CD4-positive, alpha-beta T cell (primary cell): Measurements from ENCODE around the gene ACTR5. TPM values are rescaled to one million over a fixed set of nuclear protein-coding genes. Genes with fewer than 3 reads are reported as not detected.
A peak's percentile ranks its signal among the peaks of the same experiment; 100 is the strongest.

Experiments
- ATAC-seq: fragments of 200-7000 bp; cut with Tn5 transposase; one replicate; pipeline ENCODE4 v1.10.0; 2022; ENCODE audit warnings: mild to moderate bottlenecking; ENCODE audit not compliant: poor library complexity
- CTCF ChIA-PET: fragments of 350-600 bp; sonication (Branson Sonifier 250); formaldehyde crosslinking; loops from one replicate; lab custom pipeline; 2021; ENCODE audit warnings: antibody characterized with exemption, inconsistent platforms; lab: Charles Lee
- POLR2A ChIA-PET: fragments of 350-600 bp; sonication (Branson Sonifier 250); formaldehyde crosslinking; loops from one replicate; lab custom pipeline; 2021; ENCODE audit warnings: antibody characterized with exemption, inconsistent platforms; lab: Charles Lee
- DNase-seq, 14 experiments: peaks; one replicate each; pipeline ENCODE4 v3.0.0-alpha.2; 2013 to 2020; ENCODE audit warnings: mixed read lengths in 2 of 14
- H3K27ac ChIP-seq, 2 donors: one replicate each; pipeline versions ENCODE4 v1.5.1 to v1.7.0; 2013; ENCODE audit warnings: low read length in 2 of 2, low read depth in 1 of 2, mild to moderate bottlenecking in 1 of 2
- H3K27me3 ChIP-seq, 2 experiments: 1 replicate in 1 of 2; 2 replicates in 1 of 2; pipeline versions ENCODE4 v1.6.1 to v1.7.0; 2013; ENCODE audit warnings: low read length in 2 of 2, control low read depth in 1 of 2, mild to moderate bottlenecking in 1 of 2, moderate library complexity in 1 of 2; ENCODE audit not compliant: insufficient read depth in 2 of 2, control insufficient read depth in 1 of 2
- H3K36me3 ChIP-seq: one replicate; pipeline ENCODE4 v1.6.1; 2013; ENCODE audit warnings: low read length, control low read depth; ENCODE audit not compliant: insufficient read depth
- H3K4me1 ChIP-seq: one replicate; pipeline ENCODE4 v1.6.1; 2013; ENCODE audit warnings: low read length, control low read depth; ENCODE audit not compliant: insufficient read depth
- H3K4me3 ChIP-seq: one replicate; pipeline ENCODE4 v1.5.1; 2013; ENCODE audit warnings: mild to moderate bottlenecking, low read length, moderate library complexity
- H3K9me3 ChIP-seq, 2 experiments: 1 replicate in 1 of 2; 2 replicates in 1 of 2; pipeline versions ENCODE4 v1.6.1 to v1.7.0; 2013; ENCODE audit warnings: low read length in 2 of 2, mild to moderate bottlenecking in 2 of 2, control low read depth in 1 of 2, moderate library complexity in 1 of 2; ENCODE audit not compliant: control insufficient read depth in 1 of 2, insufficient read depth in 1 of 2
- H3K27ac Mint-ChIP-seq: one replicate; pipeline ENCODE4 v1.8.0; 2020; ENCODE audit warnings: mixed read lengths
- H3K27me3 Mint-ChIP-seq: one replicate; pipeline ENCODE4 v1.8.0; 2021; ENCODE audit warnings: mixed read lengths
- H3K36me3 Mint-ChIP-seq: one replicate; pipeline ENCODE4 v1.8.0; 2021; ENCODE audit warnings: low read depth, mixed read lengths
- H3K4me1 Mint-ChIP-seq: one replicate; pipeline ENCODE4 v1.8.0; 2021; ENCODE audit warnings: low read depth, mixed read lengths
- H3K4me3 Mint-ChIP-seq: one replicate; pipeline ENCODE4 v1.8.0; 2020; ENCODE audit warnings: mild to moderate bottlenecking, mixed read lengths
- H3K9me3 Mint-ChIP-seq: one replicate; pipeline ENCODE4 v1.8.0; 2020; ENCODE audit warnings: mixed read lengths
- CTCF ChIP-seq: fragments of 200-600 bp; IDR thresholded peaks from one replicate; pipeline ENCODE4 v1.8.0; 2022; ENCODE audit warnings: antibody characterized with exemption, mild to moderate bottlenecking
- intact Hi-C, 2 experiments: fragments of 100-400 bp; cut with DNase I in 1 of 2; cut with micrococcal nuclease in 1 of 2; formaldehyde crosslinking; loops; one replicate each; pipeline versions ENCODE4 v1.15.1 to v1.9.0; 2023 to 2025; cut with DNase I, micrococcal nuclease
- total RNA-seq, 174 experiments: library from RNA in 2 of 174; stranded (reverse) in 2 of 174; gene quantifications; one replicate each; pipeline ENCODE4 v1.2.3 and lab custom pipeline; 2021 to 2026

The ACTR5 gene
- total RNA-seq, 2 experiments from 2014 or later = 11.1 to 11.9 TPM

GRCh38 chr20:38805958-38806854, 57.9 kb downstream of the ACTR5 start:
- peaks cover 61% of the 10 kb centered on the region for H3K4me1 Mint-ChIP-seq
- H3K27me3 ChIP-seq = no peaks in the 10 kb centered on the region
- H3K4me1 ChIP-seq = peaks cover 64% of the 10 kb centered on the region
- peak overlapping the region; percentile 89 for H3K4me3 Mint-ChIP-seq
- POLR2A ChIA-PET = interaction anchor here (0.9 to 5.3 kb wide), 21 partner anchors 8 to 156 kb away, joined by 3 to 107 read pairs (median 6); partner anchors contain the start of genes ACTR5 and DHX35
- ATAC-seq (peak; percentile 9), DNase-seq (peak; percentile 15 to 75 (median 40))
- H3K27ac ChIP-seq = peak overlapping the region; percentile 96 to 100
- peaks cover 10% of the 10 kb centered on the region for H3K36me3 ChIP-seq
- no peaks in the 10 kb centered on the region for H3K9me3 ChIP-seq
- H3K36me3 Mint-ChIP-seq = peaks cover 50% of the 10 kb centered on the region
- intact Hi-C loops = loop anchor here (1.0 to 5.0 kb wide), 8 partner anchors 16 to 156 kb away; partner anchors contain the start of genes ACTR5 (in 2 of the 2) and DHX35 (in 1 of the 2)
- peak overlapping the region; percentile 97 for H3K27ac Mint-ChIP-seq
- CTCF ChIA-PET = interaction anchor here (0.8 to 2.0 kb wide), 8 partner anchors 34 to 148 kb away, joined by 3 to 8 read pairs (median 4); partner anchors contain the start of genes ACTR5 and FAM83D
- peak overlapping the region; percentile 98 for H3K4me3 ChIP-seq
- peak; percentile 17 for TF ChIP-seq CTCF
- H3K9me3 Mint-ChIP-seq = no peaks in the 10 kb centered on the region
- H3K27me3 Mint-ChIP-seq = no peaks in the 10 kb centered on the region

DNA sequence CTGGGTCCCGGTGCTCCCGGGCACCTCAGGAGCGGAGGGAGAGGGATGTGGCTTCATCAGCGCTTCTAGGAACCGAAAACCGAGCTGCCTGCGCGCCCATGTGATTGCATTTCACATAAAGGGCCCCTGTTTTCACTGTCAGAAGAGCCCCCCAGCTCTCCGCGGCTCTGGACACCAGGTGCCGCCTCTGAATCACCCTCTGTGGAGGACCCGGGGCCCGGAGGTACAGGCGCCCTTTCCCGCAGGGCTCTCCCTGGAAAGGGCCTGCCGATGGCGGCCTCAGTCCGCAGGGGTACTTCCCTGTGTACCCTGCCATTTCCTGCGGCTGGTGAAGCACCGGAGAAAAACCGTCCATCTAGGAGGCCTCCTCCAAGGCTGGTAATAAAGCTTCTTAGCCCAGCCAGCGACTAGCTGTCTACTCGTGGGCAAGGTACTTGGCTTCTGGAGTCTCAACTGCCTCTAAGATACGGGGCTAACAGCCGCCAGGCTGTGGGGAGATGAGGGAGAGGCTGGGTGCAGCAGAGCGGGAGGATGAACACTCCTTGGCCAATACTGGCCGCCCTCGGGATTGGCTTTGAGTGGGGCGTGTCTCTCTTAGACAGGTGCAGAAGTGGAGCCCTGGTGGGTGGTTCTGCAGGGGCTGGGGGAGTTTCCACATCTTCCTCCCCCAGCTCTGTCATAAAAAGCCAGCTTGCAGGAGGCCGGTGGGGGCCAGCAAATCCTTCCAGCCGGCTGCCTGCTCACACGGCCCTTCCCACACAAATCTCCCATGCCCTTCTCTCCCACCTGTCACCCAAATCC, 58.8 kb downstream of the ACTR5 start:
- H3K9me3 ChIP-seq = no peaks in the 10 kb centered on the region
- CTCF ChIA-PET = interaction anchor here (0.8 to 2.0 kb wide), 6 partner anchors 58 to 148 kb away, joined by 3 to 8 read pairs (median 4); partner anchors contain the start of genes ACTR5 and FAM83D
- ATAC-seq (peak; percentile 8), DNase-seq (peak in 12 of 14 experiments; percentile 8 to 69 (median 38))
- peaks cover 58% of the 10 kb centered on the region for H3K36me3 Mint-ChIP-seq
- H3K27me3 Mint-ChIP-seq = no peaks in the 10 kb centered on the region
- peak overlapping the region; percentile 98 for H3K4me3 ChIP-seq
- H3K27me3 ChIP-seq = no peaks in the 10 kb centered on the region
- peak overlapping the region; percentile 89 for H3K4me3 Mint-ChIP-seq
- POLR2A ChIA-PET = interaction anchor here (0.6 to 5.3 kb wide), 10 partner anchors 8 to 176 kb away, joined by 3 to 107 read pairs (median 6); partner anchors contain the start of gene DHX35
- H3K4me1 Mint-ChIP-seq = peaks cover 69% of the 10 kb centered on the region
- H3K9me3 Mint-ChIP-seq = no peaks in the 10 kb centered on the region
- intact Hi-C loops = loop anchor here in 1 of 2 experiments (1.0 to 5.0 kb wide), 5 partner anchors 17 to 155 kb away; partner anchors contain the start of gene DHX35
- peak overlapping the region; percentile 93 for H3K27ac Mint-ChIP-seq
- peaks cover 67% of the 10 kb centered on the region for H3K4me1 ChIP-seq
- peaks cover 18% of the 10 kb centered on the region for H3K36me3 ChIP-seq
- peak overlapping the region; percentile 67 to 96 for H3K27ac ChIP-seq
- no peak for TF ChIP-seq CTCF

DNA sequence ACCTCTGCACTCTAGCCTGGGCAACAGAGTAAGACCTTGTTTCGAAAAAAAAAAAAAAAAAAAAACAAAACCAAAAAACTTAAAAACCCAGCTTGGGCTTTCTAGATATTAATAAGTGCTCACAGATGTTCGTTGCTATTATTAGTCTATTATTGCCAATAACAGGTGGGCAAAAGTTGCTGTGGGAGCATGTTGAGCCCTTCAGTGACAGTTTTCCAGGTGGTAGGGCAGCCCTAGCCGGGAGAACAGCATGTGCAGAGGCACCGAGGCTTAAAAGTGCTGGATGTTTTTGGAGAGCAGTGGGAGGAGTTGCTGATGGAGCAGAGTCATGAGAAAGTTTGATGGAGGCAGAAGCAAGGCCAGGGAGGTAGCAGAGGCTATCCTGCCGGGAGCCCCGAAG, 61.7 kb downstream of the ACTR5 start:
- intact Hi-C loops = loop anchor here in 1 of 2 experiments (5.0 kb wide), 2 partner anchors 62 to 152 kb away; partner anchors contain the start of gene DHX35
- ChIA-PET POLR2A (no interaction called here), CTCF (interaction anchor here (1.6 kb wide), 1 partner anchor 17 kb away, joined by 3 read pairs; no protein-coding TSS in a partner anchor)
- Mint-ChIP-seq H3K9me3 (no peaks in the 10 kb centered on the region), H3K36me3 (peaks cover 57% of the 10 kb centered on the region), H3K27me3 (no peaks in the 10 kb centered on the region), H3K27ac (peak overlapping the region; percentile 93), H3K4me1 (peaks cover 76% of the 10 kb centered on the region), H3K4me3 (peak overlapping the region; percentile 89)
- TF ChIP-seq CTCF = no peak
- peaks cover 80% of the 10 kb centered on the region for H3K4me1 ChIP-seq
- DNase-seq (no peak), ATAC-seq (no peak)
- H3K9me3 ChIP-seq = no peaks in the 10 kb centered on the region
- H3K27ac ChIP-seq = no peak overlapping the region
- H3K36me3 ChIP-seq = peaks cover 21% of the 10 kb centered on the region
- no peaks in the 10 kb centered on the region for H3K27me3 ChIP-seq
- H3K4me3 ChIP-seq = no peak overlapping the region
